Measurements from ENCODE around the gene SRSF5. TPM values are rescaled to one million over a fixed set of nuclear protein-coding genes. Genes with fewer than 3 reads are reported as not detected.

The SRSF5 gene
- total RNA-seq, 2 experiments from 2014 or later = 289 to 303 TPM

DNA sequence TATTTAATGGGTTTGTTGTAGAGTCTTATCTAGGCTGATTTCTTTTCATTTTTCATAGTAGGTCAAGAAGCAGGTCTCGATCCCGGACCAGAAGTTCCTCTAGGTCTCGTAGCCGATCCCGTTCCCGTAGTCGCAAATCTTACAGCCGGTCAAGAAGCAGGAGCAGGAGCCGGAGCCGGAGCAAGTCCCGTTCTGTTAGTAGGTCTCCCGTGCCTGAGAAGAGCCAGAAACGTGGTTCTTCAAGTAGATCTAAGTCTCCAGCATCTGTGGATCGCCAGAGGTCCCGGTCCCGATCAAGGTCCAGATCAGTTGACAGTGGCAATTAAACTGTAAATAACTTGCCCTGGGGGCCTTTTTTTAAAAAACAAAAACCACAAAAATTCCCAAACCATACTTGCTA lies 4.2 kb downstream of the SRSF5 start:
- Mint-ChIP-seq H3K27me3 (no peaks in the 10 kb centered on the region), H3K4me1 (ENCODE audit: low read depth) (peaks cover 80% of the 10 kb centered on the region), H3K27ac (no peak overlapping the region), H3K36me3 (peaks cover 82% of the 10 kb centered on the region), H3K4me3 (no peak overlapping the region), H3K9me3 (no peaks in the 10 kb centered on the region)
- intact Hi-C loops (cut with micrococcal nuclease) = no loop called here
- DNase-seq = no peak
- ChIA-PET POLR2A (no interaction called here), CTCF (no interaction called here)

DNA sequence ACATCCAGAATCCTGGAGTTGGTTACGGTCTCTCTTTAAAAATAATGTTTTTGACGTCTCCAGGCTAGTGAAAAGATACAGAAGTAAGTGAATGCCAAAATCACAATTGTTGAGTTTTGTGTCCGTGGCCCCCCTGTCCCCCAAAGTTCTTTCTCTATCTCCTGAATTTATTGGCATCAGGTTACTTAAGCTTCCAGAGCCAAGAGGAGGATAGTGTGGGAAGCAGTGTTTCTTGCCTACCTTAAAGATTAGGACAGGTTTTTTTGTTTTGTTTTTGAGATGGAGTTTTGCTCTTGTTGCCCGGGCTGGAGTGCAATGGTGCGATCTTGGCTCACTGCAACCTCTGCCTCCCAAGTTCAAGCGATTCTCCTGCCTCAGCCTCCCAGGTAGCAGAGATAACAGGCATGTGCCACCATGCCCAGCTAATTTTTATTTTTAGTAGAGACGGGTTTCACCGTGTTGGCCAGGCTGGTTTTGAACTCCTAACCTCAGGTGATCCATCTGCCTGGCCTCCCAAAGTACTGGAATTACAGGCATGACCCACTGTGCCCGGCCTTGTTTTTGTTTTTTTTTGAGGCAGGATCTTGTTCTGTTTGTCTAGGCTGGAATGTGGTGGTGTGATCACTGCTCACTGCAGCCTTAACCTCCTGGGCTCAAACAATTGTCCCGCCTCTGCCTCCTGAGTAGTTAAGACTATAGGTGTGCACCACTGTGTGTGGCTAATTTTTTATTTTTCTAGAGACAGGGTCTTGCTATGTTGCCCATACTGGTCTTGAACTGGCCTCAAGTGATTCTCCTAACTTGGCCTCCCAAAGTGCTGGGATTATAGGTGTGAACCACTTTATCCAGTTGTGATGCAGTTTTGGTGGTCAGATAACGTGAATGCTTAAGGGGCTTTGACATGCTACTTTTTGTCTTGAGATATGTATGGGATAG lies 5.4 kb downstream of the SRSF5 start:
- ChIA-PET CTCF (no interaction called here), POLR2A (no interaction called here)
- no peaks in the 10 kb centered on the region for H3K27me3 Mint-ChIP-seq
- DNase-seq = no peak
- H3K4me3 Mint-ChIP-seq = no peak overlapping the region
- no peaks in the 10 kb centered on the region for H3K9me3 Mint-ChIP-seq
- peaks cover 86% of the 10 kb centered on the region for H3K36me3 Mint-ChIP-seq
- H3K27ac Mint-ChIP-seq = peak overlapping the region; percentile 23
- intact Hi-C loops (cut with micrococcal nuclease) = no loop called here
- peaks cover 86% of the 10 kb centered on the region for H3K4me1 Mint-ChIP-seq (ENCODE audit: low read depth)

GRCh38 chr14:69773571-69774276 lies 6.8 kb downstream of the SRSF5 start:
- Mint-ChIP-seq H3K27ac (peak overlapping the region; percentile 4), H3K27me3 (no peaks in the 10 kb centered on the region), H3K4me1 (ENCODE audit: low read depth) (peaks cover 83% of the 10 kb centered on the region), H3K4me3 (no peak overlapping the region), H3K36me3 (peaks cover 85% of the 10 kb centered on the region), H3K9me3 (no peaks in the 10 kb centered on the region)
- DNase-seq = no peak
- ChIA-PET POLR2A (interaction anchor here (0.6 kb wide), 1 partner anchor 183 kb away, joined by 4 read pairs; no protein-coding TSS in a partner anchor), CTCF (no interaction called here)
- intact Hi-C loops (cut with micrococcal nuclease) = no loop called here

DNA sequence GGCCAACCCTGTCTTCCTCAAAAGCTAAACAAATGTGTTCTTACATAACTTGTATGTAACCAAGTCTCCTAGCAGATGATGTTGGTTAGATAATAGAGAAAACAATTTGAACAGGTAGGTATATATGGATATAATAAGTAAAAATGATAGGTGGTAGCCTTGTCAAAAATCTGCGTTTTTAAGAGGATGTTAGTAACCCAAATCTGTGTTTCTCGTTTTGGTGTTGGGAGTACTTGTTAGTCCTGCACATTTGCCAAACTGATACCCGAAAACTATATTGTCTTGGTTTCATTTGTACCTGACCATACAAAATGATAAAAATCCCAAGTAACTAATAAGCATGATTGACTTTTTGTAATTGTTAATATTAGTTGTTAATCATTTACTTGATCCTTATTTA lies 8.1 kb downstream of the SRSF5 start:
- ChIA-PET CTCF (no interaction called here), POLR2A (no interaction called here)
- peaks cover 74% of the 10 kb centered on the region for H3K4me1 Mint-ChIP-seq (ENCODE audit: low read depth)
- no peaks in the 10 kb centered on the region for H3K27me3 Mint-ChIP-seq
- no peak overlapping the region for H3K4me3 Mint-ChIP-seq
- peaks cover 82% of the 10 kb centered on the region for H3K36me3 Mint-ChIP-seq
- H3K27ac Mint-ChIP-seq = no peak overlapping the region
- intact Hi-C loops (cut with micrococcal nuclease) = no loop called here
- no peak for DNase-seq
- no peaks in the 10 kb centered on the region for H3K9me3 Mint-ChIP-seq

DNA sequence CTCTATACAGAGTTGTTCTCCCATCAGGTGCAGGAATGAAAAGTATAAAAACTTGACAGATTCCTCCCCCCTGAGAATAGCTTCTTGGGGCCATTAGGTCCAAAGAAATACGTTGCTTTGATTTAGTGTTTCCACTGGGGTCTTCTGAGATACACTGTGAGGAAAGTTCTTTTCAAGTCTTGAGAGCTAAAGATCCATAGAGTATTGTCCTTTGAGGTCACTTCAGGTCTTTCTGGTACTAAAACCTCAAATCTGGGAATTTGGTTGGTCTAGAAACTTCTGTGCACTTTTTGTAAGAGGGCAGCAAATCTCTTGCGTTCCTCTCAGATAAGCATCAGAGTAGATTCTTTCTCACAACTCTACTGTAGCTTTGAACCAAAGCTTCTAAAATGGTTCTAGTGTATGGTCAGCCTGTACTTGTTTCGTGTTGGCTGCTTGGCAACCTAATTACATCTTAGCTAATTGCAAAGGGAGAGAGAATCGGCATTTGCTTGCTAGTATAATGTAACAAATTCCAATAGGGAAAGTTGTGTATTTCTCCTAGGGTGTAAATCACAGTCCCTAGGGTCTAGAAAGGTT lies 10.0 kb downstream of the SRSF5 start:
- DNase-seq = no peak
- intact Hi-C loops (cut with micrococcal nuclease) = no loop called here
- H3K9me3 Mint-ChIP-seq = no peaks in the 10 kb centered on the region
- H3K27me3 Mint-ChIP-seq = no peaks in the 10 kb centered on the region
- peaks cover 67% of the 10 kb centered on the region for H3K4me1 Mint-ChIP-seq (ENCODE audit: low read depth)
- H3K36me3 Mint-ChIP-seq = peaks cover 70% of the 10 kb centered on the region
- H3K27ac Mint-ChIP-seq = peak overlapping the region; percentile 74
- CTCF ChIA-PET = interaction anchor here (0.9 kb wide), 1 partner anchor 192 kb away, joined by 3 read pairs; no protein-coding TSS in a partner anchor
- POLR2A ChIA-PET = interaction anchor here (1.3 to 1.5 kb wide), 2 partner anchors 10 to 75 kb away, joined by 5 to 9 read pairs; partner anchors contain the start of gene SRSF5
- H3K4me3 Mint-ChIP-seq = no peak overlapping the region

GRCh38 chr14:69779088-69779487 lies 12.1 kb downstream of the SRSF5 start:
- POLR2A ChIA-PET = interaction anchor here (1.6 kb wide), 1 partner anchor 11 kb away, joined by 5 read pairs; no protein-coding TSS in a partner anchor
- Mint-ChIP-seq H3K36me3 (peaks cover 52% of the 10 kb centered on the region), H3K4me3 (no peak overlapping the region), H3K4me1 (ENCODE audit: low read depth) (peaks cover 48% of the 10 kb centered on the region), H3K27ac (no peak overlapping the region), H3K27me3 (no peaks in the 10 kb centered on the region), H3K9me3 (no peaks in the 10 kb centered on the region)
- intact Hi-C loops (cut with micrococcal nuclease) = no loop called here
- CTCF ChIA-PET = no interaction called here
- no peak for DNase-seq

DNA sequence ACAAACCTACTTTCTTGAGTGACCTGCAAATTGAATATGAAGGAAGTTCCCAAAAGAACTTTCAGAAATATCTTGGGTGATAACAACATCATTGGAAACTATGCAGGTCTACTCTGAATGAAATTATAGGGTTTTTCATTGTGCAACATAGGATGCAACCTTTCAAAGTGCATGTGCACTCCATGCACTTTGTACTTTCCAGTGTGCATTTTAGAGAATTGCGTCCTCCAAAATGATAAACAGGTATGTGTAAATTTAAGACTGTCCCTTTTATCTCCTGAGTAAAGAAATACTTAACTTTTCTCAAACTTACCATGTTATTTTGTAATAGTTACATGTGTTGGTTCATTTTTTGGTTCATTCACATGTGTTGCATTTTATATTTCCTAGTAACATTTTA lies 13.2 kb downstream of the SRSF5 start:
- no peak overlapping the region for H3K4me3 Mint-ChIP-seq
- no peak for DNase-seq
- no peak overlapping the region for H3K27ac Mint-ChIP-seq
- intact Hi-C loops (cut with micrococcal nuclease) = no loop called here
- H3K27me3 Mint-ChIP-seq = no peaks in the 10 kb centered on the region
- ChIA-PET POLR2A (no interaction called here), CTCF (no interaction called here)
- peaks cover 45% of the 10 kb centered on the region for H3K36me3 Mint-ChIP-seq
- peaks cover 40% of the 10 kb centered on the region for H3K4me1 Mint-ChIP-seq (ENCODE audit: low read depth)
- H3K9me3 Mint-ChIP-seq = no peaks in the 10 kb centered on the region

DNA sequence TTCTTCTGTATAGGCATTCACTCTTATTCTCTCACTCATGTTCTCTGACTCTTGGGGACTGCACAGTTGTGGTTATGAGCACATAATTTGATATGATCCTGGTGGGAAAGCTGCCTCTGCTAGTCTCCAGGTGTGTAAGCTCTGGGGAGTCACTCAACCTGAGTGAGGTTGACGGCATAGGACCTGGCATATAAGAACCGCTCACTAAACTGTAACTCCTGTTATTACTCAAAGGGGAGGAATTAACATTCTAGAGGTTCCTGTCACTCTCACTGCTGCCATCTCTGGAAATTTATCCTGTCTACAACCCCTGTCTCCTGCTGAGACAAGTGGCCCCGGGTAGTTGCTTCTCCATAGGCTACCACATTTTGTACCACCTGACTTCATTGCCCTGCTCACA lies 14.0 kb downstream of the SRSF5 start:
- Mint-ChIP-seq H3K4me3 (no peak overlapping the region), H3K27me3 (no peaks in the 10 kb centered on the region), H3K36me3 (peaks cover 39% of the 10 kb centered on the region), H3K9me3 (no peaks in the 10 kb centered on the region), H3K4me1 (ENCODE audit: low read depth) (peaks cover 33% of the 10 kb centered on the region), H3K27ac (peak overlapping the region; percentile 2)
- no peak for DNase-seq
- intact Hi-C loops (cut with micrococcal nuclease) = no loop called here
- ChIA-PET CTCF (interaction anchor here (1.3 kb wide), 1 partner anchor 54 kb away, joined by 4 read pairs; no protein-coding TSS in a partner anchor), POLR2A (no interaction called here)

DNA sequence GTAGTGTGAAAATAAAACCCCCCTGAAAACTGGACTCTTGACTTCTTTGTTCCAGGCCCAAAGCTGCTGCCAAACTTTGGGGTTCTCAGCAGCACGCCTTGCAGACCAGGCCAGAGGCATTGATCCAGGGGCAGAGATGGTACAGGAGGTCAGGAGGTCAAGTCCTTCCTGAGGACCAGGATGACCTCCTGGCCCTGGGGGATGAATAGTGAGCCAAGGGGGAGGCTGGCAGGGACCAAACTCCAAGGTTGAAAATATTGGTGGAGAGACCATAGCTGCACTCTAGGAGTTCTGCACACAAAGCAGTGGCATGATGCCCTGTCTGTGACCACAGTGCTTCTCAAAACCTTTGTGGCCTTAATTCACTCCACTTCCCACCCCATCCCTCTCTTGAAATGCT lies 18.0 kb downstream of the SRSF5 start:
- DNase-seq = no peak
- peaks cover 8% of the 10 kb centered on the region for H3K36me3 Mint-ChIP-seq
- no peaks in the 10 kb centered on the region for H3K9me3 Mint-ChIP-seq
- ChIA-PET POLR2A (no interaction called here), CTCF (interaction anchor here (0.7 kb wide), 1 partner anchor 205 kb away, joined by 3 read pairs; no protein-coding TSS in a partner anchor)
- peaks cover 8% of the 10 kb centered on the region for H3K4me1 Mint-ChIP-seq (ENCODE audit: low read depth)
- intact Hi-C loops (cut with micrococcal nuclease) = no loop called here
- H3K27me3 Mint-ChIP-seq = no peaks in the 10 kb centered on the region
- no peak overlapping the region for H3K27ac Mint-ChIP-seq
- no peak overlapping the region for H3K4me3 Mint-ChIP-seq

GRCh38 chr14:69786603-69787002 lies 19.7 kb downstream of the SRSF5 start:
- Mint-ChIP-seq H3K4me1 (ENCODE audit: low read depth) (no peaks in the 10 kb centered on the region), H3K9me3 (no peaks in the 10 kb centered on the region), H3K36me3 (peaks cover 3% of the 10 kb centered on the region), H3K27ac (no peak overlapping the region), H3K4me3 (no peak overlapping the region), H3K27me3 (no peaks in the 10 kb centered on the region)
- ChIA-PET CTCF (no interaction called here), POLR2A (no interaction called here)
- DNase-seq = no peak
- intact Hi-C loops (cut with micrococcal nuclease) = no loop called here

DNA sequence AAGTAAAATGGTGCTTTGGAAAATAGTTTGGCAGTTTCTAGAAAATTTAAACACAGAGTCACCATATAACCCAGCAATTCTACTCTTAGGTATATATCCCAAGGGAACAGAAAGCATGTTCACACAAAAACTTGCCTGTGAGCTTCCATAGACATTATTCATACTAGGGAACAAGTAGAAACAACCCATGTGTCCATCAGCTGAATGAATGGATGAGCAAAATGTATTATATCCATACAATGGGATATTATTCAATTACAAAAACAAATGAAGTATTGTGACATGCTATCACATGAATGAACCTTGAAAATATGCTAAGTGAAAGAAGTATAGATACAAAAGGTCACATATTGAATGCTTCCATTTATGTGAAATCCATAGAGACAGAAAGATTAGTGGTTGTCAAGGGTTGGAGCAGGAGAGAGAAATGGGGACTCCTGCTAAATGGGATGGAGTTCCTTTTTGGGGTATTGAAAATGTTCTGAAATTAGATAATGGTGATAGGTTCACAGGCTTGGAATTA lies 22.2 kb downstream of the SRSF5 start:
- ChIA-PET POLR2A (no interaction called here), CTCF (no interaction called here)
- Mint-ChIP-seq H3K27ac (no peak overlapping the region), H3K4me3 (no peak overlapping the region), H3K36me3 (peaks cover 3% of the 10 kb centered on the region), H3K27me3 (no peaks in the 10 kb centered on the region), H3K4me1 (ENCODE audit: low read depth) (no peaks in the 10 kb centered on the region), H3K9me3 (no peaks in the 10 kb centered on the region)
- DNase-seq = no peak
- intact Hi-C loops (cut with micrococcal nuclease) = no loop called here

DNA sequence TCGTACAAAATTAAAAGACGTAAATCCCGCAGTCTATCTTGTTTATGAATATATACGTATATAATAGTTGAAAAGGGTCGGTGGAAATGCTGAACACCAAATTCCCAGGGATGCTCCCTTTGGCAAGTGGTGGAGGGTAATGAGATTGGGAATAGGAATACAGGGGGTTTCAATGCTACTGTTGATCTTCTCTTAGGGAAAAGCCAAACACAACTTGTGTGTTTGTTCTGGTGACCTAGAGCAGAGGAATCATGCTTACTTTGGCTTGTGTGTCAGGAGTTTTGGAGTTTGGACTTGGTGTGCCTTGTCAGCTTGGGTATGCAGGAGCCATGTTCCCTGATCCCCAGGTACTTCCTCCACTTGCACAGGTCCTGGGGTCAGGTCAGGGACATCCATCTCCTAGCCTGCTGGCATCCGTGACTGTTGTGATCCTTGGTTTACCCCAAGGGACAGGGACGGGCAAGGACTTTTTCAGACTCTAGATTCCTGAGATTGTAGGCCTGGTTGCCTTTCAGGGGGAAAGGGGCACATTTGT lies 26.0 kb downstream of the SRSF5 start:
- no peaks in the 10 kb centered on the region for H3K36me3 Mint-ChIP-seq
- no peaks in the 10 kb centered on the region for H3K9me3 Mint-ChIP-seq
- intact Hi-C loops (cut with micrococcal nuclease) = no loop called here
- H3K4me1 Mint-ChIP-seq (ENCODE audit: low read depth) = no peaks in the 10 kb centered on the region
- no peak overlapping the region for H3K27ac Mint-ChIP-seq
- no peaks in the 10 kb centered on the region for H3K27me3 Mint-ChIP-seq
- no peak for DNase-seq
- ChIA-PET CTCF (no interaction called here), POLR2A (no interaction called here)
- no peak overlapping the region for H3K4me3 Mint-ChIP-seq
